ENCODE measurements around the gene UBD. TPM values are rescaled to one million over a fixed set of nuclear protein-coding genes. Genes with fewer than 3 reads are reported as not detected.

Gene UBD
- total and polyA plus RNA-seq, 2 of the 13 experiments (the other 11 are each of a cell fraction or from before 2014, with no cell fraction given) = 13.9 to 172 TPM

DNA sequence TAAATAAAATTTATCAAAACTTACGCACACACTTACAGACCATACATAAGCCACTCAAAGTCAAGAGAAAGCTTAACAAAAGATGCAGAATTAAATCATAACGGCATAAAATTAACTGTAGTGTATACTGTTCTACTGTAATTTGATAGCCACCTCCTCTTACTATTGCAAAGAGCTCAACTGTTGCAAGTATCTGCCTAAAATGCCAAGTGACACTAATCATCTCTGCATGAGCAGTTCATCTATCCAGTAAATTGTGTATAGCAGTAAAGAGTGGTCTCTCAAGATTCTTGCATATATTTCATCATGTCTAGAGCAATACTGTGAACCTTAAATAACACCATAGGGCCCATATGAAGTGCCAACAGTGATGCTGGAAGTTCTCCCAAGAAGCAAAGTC is 37.7 kb upstream of the UBD start (continued):
- no peak for TF ChIP-seq ZNF414 (CRISPR knock-in tag; IDR thresholded peaks at IDR 0.05)
- no peak for TF ChIP-seq RBAK (CRISPR knock-in tag; IDR thresholded peaks at IDR 0.05)

GRCh38 chr6:29596381-29596900 is 36.9 kb upstream of the UBD start:
- ATAC-seq (no peak), FAIRE-seq (no peak), DNase-seq (ENCODE audit: low spot score) (no peak)
- in situ Hi-C loops (cut with HindIII; ENCODE audit: extremely low pct_ligation_motif_present, low pct_unique_long_range_greater_than_20kb) (loop anchor here (25.0 kb wide), 2 partner anchors 534 to 759 kb away; no protein-coding TSS in a partner anchor), intact Hi-C loops (cut with micrococcal nuclease; ENCODE audit: unreplicated experiment) (no loop called here)
- H3K79me2 ChIP-seq (ENCODE audit: insufficient read depth, low read length) = no peaks in the 10 kb centered on the region
- H3K9me3 ChIP-seq (ENCODE audit: low read length) = no peaks in the 10 kb centered on the region
- no peak overlapping the region for H3K27ac ChIP-seq (ENCODE audit: extremely low read length, insufficient read depth, low read length)
- no peaks in the 10 kb centered on the region for H3K36me3 ChIP-seq (replicated peaks in 1 of 2; ENCODE audit: control insufficient read depth in 1 of 2, insufficient read depth in 2 of 2, low read length in 2 of 2)
- no peak overlapping the region for H3K9ac ChIP-seq (ENCODE audit: insufficient read depth, low read depth, low read length)
- ChIA-PET CTCF (ENCODE audit: low intra/inter-chr PET ratio, low total read pairs) (no interaction called here), POLR2A (no interaction called here)
- no peak overlapping the region for H3K4me2 ChIP-seq (ENCODE audit: low read depth, low read length)
- peaks cover 0 to 7% of the 10 kb centered on the region in 2 experiments; a peak in 2 of 5 replicates for H3K27me3 ChIP-seq (ENCODE audit: control insufficient read depth in 1 of 2, insufficient read depth in 2 of 2, low read length in 2 of 2)
- TF ChIP-seq, protein P1, sequence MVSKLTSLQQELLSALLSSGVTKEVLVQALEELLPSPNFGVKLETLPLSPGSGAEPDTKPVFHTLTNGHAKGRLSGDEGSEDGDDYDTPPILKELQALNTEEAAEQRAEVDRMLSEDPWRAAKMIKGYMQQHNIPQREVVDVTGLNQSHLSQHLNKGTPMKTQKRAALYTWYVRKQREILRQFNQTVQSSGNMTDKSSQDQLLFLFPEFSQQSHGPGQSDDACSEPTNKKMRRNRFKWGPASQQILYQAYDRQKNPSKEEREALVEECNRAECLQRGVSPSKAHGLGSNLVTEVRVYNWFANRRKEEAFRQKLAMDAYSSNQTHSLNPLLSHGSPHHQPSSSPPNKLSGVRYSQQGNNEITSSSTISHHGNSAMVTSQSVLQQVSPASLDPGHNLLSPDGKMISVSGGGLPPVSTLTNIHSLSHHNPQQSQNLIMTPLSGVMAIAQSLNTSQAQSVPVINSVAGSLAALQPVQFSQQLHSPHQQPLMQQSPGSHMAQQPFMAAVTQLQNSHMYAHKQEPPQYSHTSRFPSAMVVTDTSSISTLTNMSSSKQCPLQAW (CRISPR knock-in tag; IDR thresholded peaks at IDR 0.05) = no peak
- TF ChIP-seq ZNF720 (CRISPR knock-in tag; IDR thresholded peaks at IDR 0.05) = no peak
- no peak for TF ChIP-seq TGIF2 (CRISPR knock-in tag; IDR thresholded peaks at IDR 0.05)
- no peak for TF ChIP-seq RFX5 (IDR thresholded peaks at IDR 0.05; ENCODE audit: low read depth, low read length)
- TF ChIP-seq MAFK (conservative IDR thresholded peaks at IDR 0.05 in 1 of 2, IDR thresholded peaks at IDR 0.05 in 1 of 2; ENCODE audit: low read length in 2 of 2) = peak in 1 of 2 experiments; percentile 53; a peak in 2 of 4 replicates
- TF ChIP-seq MAFF (IDR thresholded peaks at IDR 0.05; ENCODE audit: low read depth, low read length) = peak; percentile 29; the same call in 1 of the 2 replicates
- TF ChIP-seq BCL6 (CRISPR knock-in tag; IDR thresholded peaks at IDR 0.05) = no peak
- no peak for TF ChIP-seq ZSCAN30 (CRISPR knock-in tag; IDR thresholded peaks at IDR 0.05)
- BruUV-seq (replicated peaks) = no TSS peak
- H4K20me1 ChIP-seq (ENCODE audit: insufficient read depth, low read length) = no peaks in the 10 kb centered on the region
- H3K4me3 ChIP-seq (replicated peaks in 1 of 3; ENCODE audit: insufficient read depth in 1 of 3, low read depth in 2 of 3, low read length in 3 of 3) = no peak overlapping the region
- 29% methylated on average over 6 of the region's 6 CpGs for WGBS (ENCODE audit: low lambda C conversion rate)
- H2AFZ ChIP-seq (ENCODE audit: low read length) = no peak overlapping the region
- no peaks in the 10 kb centered on the region for H3K4me1 ChIP-seq (ENCODE audit: insufficient read depth, low read length)

Data from HepG2 (cell line).